DND-41 (cell line): ENCODE data around the gene PIK3CB.
A peak's percentile ranks its signal among the peaks of the same experiment; 100 is the strongest.
"Not testable (repeated sequence)": the region's sequence is repeated elsewhere in the genome, so short reads cannot be mapped to it uniquely, and the experiment has no call there.

Experiments
- ATAC-seq: fragments of 200-7000 bp; cut with Tn5 transposase; 3 replicates; pipeline ENCODE4 v1.9.1; 2021; ENCODE audit warnings: low read depth; ENCODE audit not compliant: insufficient read depth
- DNase-seq: peaks from one replicate; pipeline ENCODE4 v3.0.0-alpha.2; 2020
- H2AFZ ChIP-seq: 2 replicates; pipeline ENCODE4 v1.6.0; 2012; ENCODE audit warnings: low read depth, low read length
- H3K27ac ChIP-seq: 2 replicates; pipeline ENCODE4 v1.5.1; 2012; ENCODE audit warnings: low read length, inconsistent platforms
- H3K27me3 ChIP-seq: fragments of 200-600 bp; sonication (generic); 2 replicates; pipeline ENCODE4 v1.6.0; 2012; ENCODE audit warnings: low read length, mild to moderate bottlenecking, inconsistent platforms; ENCODE audit not compliant: insufficient read depth, poor library complexity
- H3K36me3 ChIP-seq: 2 replicates; pipeline ENCODE4 v1.5.1; 2012; ENCODE audit warnings: low read length, inconsistent platforms; ENCODE audit not compliant: insufficient read depth
- H3K4me1 ChIP-seq: 2 replicates; pipeline ENCODE4 v1.5.1; 2012; ENCODE audit warnings: mild to moderate bottlenecking, low read length; ENCODE audit not compliant: insufficient read depth
- H3K4me2 ChIP-seq: 2 replicates; pipeline ENCODE4 v1.6.0; 2012; ENCODE audit warnings: mild to moderate bottlenecking, moderate library complexity, low read length, inconsistent platforms; ENCODE audit not compliant: insufficient read depth
- H3K4me3 ChIP-seq, 2 experiments: fragments of 200-600 bp in 1 of 2; shearing (Covaris generic) in 1 of 2; 2 replicates each; pipeline ENCODE4 v1.5.1; 2012 to 2016; ENCODE audit warnings: inconsistent platforms in 2 of 2, low read length in 2 of 2, mild to moderate bottlenecking in 2 of 2, low read depth in 1 of 2, moderate library complexity in 1 of 2
- H3K79me2 ChIP-seq: 2 replicates; pipeline ENCODE4 v1.6.0; 2012; ENCODE audit warnings: low read length, inconsistent platforms; ENCODE audit not compliant: insufficient read depth
- H3K9ac ChIP-seq: 2 replicates; pipeline ENCODE4 v1.6.0; 2012; ENCODE audit warnings: low read depth, mild to moderate bottlenecking, inconsistent platforms, low read length, moderate library complexity
- H3K9me3 ChIP-seq: 2 replicates; pipeline ENCODE4 v1.5.1; 2012; ENCODE audit warnings: low read length, moderate library complexity, mild to moderate bottlenecking, inconsistent platforms; ENCODE audit not compliant: insufficient read depth, severe bottlenecking
- H4K20me1 ChIP-seq: 2 replicates; pipeline ENCODE4 v1.6.0; 2012; ENCODE audit warnings: low read length; ENCODE audit not compliant: insufficient read depth
- CTCF ChIP-seq: IDR thresholded peaks from 2 replicates; pipeline ENCODE4 v1.5.1; 2012; ENCODE audit warnings: borderline replicate concordance, low read length, moderate library complexity, mild to moderate bottlenecking; ENCODE audit not compliant: poor library complexity, severe bottlenecking; ENCODE audit errors: extremely low read depth
- EZH2 ChIP-seq: IDR thresholded peaks from 3 replicates; pipeline ENCODE4 v1.6.1; 2012; ENCODE audit warnings: borderline replicate concordance, low read depth, mild to moderate bottlenecking, moderate library complexity, low read length, inconsistent platforms; ENCODE audit not compliant: severe bottlenecking

The PIK3CB gene

DNA sequence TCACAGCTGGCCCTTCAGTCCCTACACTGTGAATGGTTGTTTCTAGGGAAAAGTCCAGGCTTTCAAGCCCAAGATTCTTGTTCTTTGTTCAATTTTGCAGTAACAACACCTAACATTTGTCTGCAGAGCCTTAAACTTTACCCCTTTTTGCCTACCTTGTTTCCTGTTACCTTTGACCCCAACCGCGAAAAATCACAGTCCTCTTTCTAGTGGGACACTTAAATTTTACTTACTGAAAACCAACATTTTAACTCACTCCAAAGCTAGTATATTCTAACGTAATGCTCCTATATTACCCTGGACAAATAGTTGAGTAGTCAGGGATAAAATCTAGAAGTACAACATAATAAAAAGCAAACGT is 649 bp upstream of the PIK3CB start:
- no peak for DNase-seq
- H2AFZ ChIP-seq, result peak overlapping the region; percentile 89
- peaks cover 6% of the 10 kb centered on the region; the same call in 1 of the 2 replicates for H4K20me1 ChIP-seq
- peaks cover 37% of the 10 kb centered on the region for H3K4me1 ChIP-seq
- H3K36me3 ChIP-seq, result peaks cover 3% of the 10 kb centered on the region; the same call in 1 of the 2 replicates
- peak overlapping the region; percentile 74 for H3K4me2 ChIP-seq
- peak overlapping the region; percentile 89 for H3K9ac ChIP-seq
- peak overlapping the region; percentile 99 for H3K27ac ChIP-seq
- no peaks in the 10 kb centered on the region for H3K9me3 ChIP-seq
- H3K4me3 ChIP-seq, result peak overlapping the region; percentile 34 to 97; a peak in 3 of 4 replicates
- H3K79me2 ChIP-seq, result peaks cover 46% of the 10 kb centered on the region
- H3K27me3 ChIP-seq, result no peaks in the 10 kb centered on the region
- no peak; the same call in 2 of the 3 replicates for ATAC-seq
- TF ChIP-seq EZH2, result no peak
- TF ChIP-seq CTCF, result no peak

DNA sequence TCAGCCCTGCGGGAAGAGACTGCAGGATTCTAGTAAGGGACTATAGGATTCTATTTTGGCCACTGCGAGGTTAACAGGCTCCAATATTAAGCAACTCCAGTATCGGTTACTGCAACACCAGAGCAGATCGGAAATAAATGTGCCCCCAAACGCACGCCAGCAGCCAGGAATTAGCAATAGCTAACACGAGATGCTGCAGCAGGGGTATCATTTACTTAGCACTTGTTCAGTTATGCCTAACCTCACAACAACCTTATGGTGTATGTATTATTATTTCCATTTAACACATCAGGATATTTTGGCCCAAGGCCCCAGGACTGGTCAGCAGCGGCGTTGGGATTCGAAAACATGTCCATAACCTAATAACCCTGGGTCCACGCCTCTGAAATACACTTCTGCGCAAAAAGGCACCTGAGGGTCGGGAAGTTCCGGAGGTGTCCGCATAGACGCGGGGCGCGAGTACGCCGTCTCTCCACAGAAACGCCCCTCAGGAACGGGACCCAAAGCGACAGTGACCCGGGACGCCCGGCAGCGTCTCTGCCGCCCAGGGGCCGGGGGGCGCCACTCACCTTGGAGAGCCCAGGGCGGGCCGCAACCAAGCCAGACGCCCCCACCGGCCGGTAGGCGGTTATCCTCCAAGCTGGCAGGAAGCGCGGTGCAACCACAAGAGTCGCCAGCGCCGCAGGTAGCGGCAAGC is 681 bp downstream of the PIK3CB start:
- no peak; the same call in 2 of the 3 replicates for ATAC-seq
- peaks cover 60% of the 10 kb centered on the region for H3K79me2 ChIP-seq

DNA sequence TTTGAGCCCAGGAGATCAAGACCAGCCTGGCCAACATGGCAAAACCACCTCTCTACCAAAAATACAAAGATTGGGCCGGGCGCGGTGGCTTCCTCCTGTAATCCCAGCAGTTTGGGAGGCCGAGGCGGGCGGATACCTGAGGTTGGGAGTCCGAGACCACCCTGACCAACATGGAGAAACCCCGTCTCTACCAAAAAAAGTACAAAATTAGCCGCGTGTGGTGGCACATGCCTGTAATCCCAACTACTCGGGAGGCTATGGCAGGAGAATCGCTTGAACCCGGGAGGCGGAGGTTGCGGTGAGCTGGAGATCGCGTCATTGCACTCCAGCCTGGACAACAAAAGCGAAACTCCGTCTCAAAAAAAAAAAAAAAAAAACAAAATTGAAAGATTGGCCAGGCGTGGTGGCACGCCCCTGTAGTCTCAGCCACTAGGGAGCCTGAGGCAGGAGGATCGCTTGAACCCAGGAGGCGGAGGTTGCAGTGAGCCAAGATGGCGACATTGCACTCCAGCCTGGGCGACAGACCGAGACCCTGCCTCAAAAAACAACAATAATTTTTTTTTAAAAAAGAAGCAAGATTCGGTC is 2.2 kb downstream of the PIK3CB start:
- H3K27me3 ChIP-seq, DNase-seq, H3K27ac ChIP-seq, H2AFZ ChIP-seq, H3K9me3 ChIP-seq, H3K4me3 ChIP-seq, H4K20me1 ChIP-seq, H3K36me3 ChIP-seq, H3K9ac ChIP-seq, ATAC-seq: not testable (repeated sequence)
- Histone ChIP-seq H3K79me2 (peaks cover 71% of the 10 kb centered on the region), H3K4me2 (peak overlapping the region; percentile 44), H3K4me1 (peaks cover 37% of the 10 kb centered on the region)

More for the DNA sequence above, 681 bp downstream of the PIK3CB start:
- TF ChIP-seq EZH2 (no peak), CTCF (peak; percentile 23)
- H3K4me1 ChIP-seq, result peaks cover 37% of the 10 kb centered on the region
- H3K4me2 ChIP-seq, result peak overlapping the region; percentile 74
- no peaks in the 10 kb centered on the region for H3K9me3 ChIP-seq
- peak; percentile 21 for DNase-seq
- peaks cover 6% of the 10 kb centered on the region; the same call in 1 of the 2 replicates for H4K20me1 ChIP-seq
- H2AFZ ChIP-seq, result peak overlapping the region; percentile 89
- H3K9ac ChIP-seq, result peak overlapping the region; percentile 89
- H3K36me3 ChIP-seq, result peaks cover 3% of the 10 kb centered on the region; the same call in 1 of the 2 replicates
- H3K27ac ChIP-seq, result peak overlapping the region; percentile 81
- peak overlapping the region; percentile 92 to 97 for H3K4me3 ChIP-seq
- no peaks in the 10 kb centered on the region for H3K27me3 ChIP-seq

- H2AFZ ChIP-seq, result no peak overlapping the region
- TF ChIP-seq CTCF (no peak), EZH2 (no peak)
- H3K4me1 ChIP-seq, result peaks cover 25% of the 10 kb centered on the region
- H4K20me1 ChIP-seq, result peaks cover 17% of the 10 kb centered on the region; the same call in 1 of the 2 replicates
- H3K79me2 ChIP-seq, result peaks cover 85% of the 10 kb centered on the region
- no peak overlapping the region for H3K27ac ChIP-seq
- H3K4me2 ChIP-seq, result no peak overlapping the region
- H3K36me3 ChIP-seq, result peaks cover 15% of the 10 kb centered on the region
- H3K9ac ChIP-seq, result no peak overlapping the region
- DNase-seq (no peak), ATAC-seq (no peak)
- no peaks in the 10 kb centered on the region for H3K27me3 ChIP-seq
- no peak overlapping the region for H3K4me3 ChIP-seq
- no peaks in the 10 kb centered on the region for H3K9me3 ChIP-seq
Observed at GRCh38 chr3:138829886-138830510, 4.7 kb downstream of the PIK3CB start.
